ENCODE measurements around the gene PRKCA. TPM values are rescaled to one million over a fixed set of nuclear protein-coding genes. Genes with fewer than 3 reads are reported as not detected.

PRKCA gene
- total RNA-seq, 4 donors from 2014 or later, result 9.0 to 76.1 (median 15.1) TPM

- intact Hi-C loops (cut with DNase I; ENCODE audit: low total_unique reads), result no loop called here
- H3K27ac ChIP-seq, result no peak overlapping the region
- no peak for DNase-seq
These were observed 475.3 kb downstream of the PRKCA start for GRCh38 chr17:66777689-66778225.

DNA sequence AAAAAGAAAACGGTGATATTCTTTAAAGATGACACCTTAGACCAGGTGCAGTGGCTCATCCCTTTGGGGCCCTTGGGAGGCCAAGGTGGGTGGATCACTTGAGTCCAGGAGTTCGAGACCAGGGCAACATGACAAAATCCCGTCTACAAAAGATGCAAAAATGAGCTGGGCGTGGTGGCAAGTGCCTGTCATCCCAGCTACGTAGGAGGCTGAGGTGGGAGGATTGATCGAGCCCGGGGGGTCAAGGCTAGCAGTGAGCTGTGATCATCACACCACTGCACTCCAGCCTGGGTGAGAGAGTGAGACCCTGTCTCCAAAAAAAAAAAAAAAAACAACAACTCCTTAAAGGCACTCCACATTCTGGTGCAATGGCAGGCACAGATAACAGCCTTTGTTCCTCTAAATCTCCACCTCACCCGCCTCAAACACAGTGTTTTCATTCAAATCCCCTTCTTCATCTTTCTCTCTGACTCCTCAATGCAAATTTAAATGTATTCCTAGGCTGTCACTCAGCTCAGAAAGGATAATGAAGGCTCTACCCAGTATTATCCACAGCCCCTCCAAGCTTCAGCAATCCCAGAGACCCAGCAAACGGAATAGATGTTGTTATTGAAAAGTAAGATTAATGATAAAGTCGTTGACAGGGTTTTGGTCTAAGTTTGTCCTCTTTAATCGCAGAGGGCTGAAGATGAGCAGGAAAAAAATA is 476.3 kb downstream of the PRKCA start:
- no peaks in the 10 kb centered on the region for H3K9me3 ChIP-seq
- H3K4me1 ChIP-seq, result no peaks in the 10 kb centered on the region
- H3K27me3 ChIP-seq, result no peaks in the 10 kb centered on the region
- no peak for DNase-seq
- H3K36me3 ChIP-seq, result no peaks in the 10 kb centered on the region
- H3K27ac ChIP-seq, result no peak overlapping the region
- intact Hi-C loops (cut with DNase I; ENCODE audit: low total_unique reads), result no loop called here
- no peak for TF ChIP-seq POLR2A (IDR thresholded peaks at IDR 0.05)
- TF ChIP-seq CTCF (IDR thresholded peaks at IDR 0.05), result no peak
- H3K4me3 ChIP-seq, result no peak overlapping the region

More at GRCh38 chr17:66777689-66778225, 475.3 kb downstream of the PRKCA start:
- Histone ChIP-seq H3K4me1 (no peaks in the 10 kb centered on the region), H3K4me3 (no peak overlapping the region), H3K27me3 (no peaks in the 10 kb centered on the region), H3K36me3 (no peaks in the 10 kb centered on the region), H3K9me3 (no peaks in the 10 kb centered on the region)
- TF ChIP-seq CTCF (IDR thresholded peaks at IDR 0.05) (no peak), POLR2A (IDR thresholded peaks at IDR 0.05) (no peak)

DNA sequence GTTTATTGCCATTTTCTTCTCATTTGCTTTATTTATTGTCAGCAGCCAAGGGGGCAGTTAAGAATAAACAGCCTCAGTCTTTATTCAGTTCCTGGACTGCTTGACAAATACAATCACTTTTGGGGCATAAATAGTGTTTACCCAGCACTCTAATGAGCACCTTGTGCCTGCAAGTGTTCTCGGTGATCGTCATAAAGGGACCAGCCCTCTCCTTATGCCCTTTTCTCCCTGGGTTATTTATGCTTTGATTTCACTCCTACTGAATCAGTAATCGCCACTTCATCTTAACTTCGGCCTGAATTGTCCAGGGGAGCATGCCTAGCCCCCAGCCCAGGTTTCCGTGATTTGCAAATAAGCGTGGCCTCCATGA is 476.8 kb downstream of the PRKCA start:
- Histone ChIP-seq H3K4me3 (no peak overlapping the region), H3K9me3 (no peaks in the 10 kb centered on the region), H3K4me1 (no peaks in the 10 kb centered on the region), H3K27ac (no peak overlapping the region), H3K36me3 (no peaks in the 10 kb centered on the region), H3K27me3 (no peaks in the 10 kb centered on the region)
- intact Hi-C loops (cut with DNase I; ENCODE audit: low total_unique reads), result no loop called here
- no peak for DNase-seq
- TF ChIP-seq CTCF (IDR thresholded peaks at IDR 0.05) (no peak), POLR2A (IDR thresholded peaks at IDR 0.05) (no peak)

- intact Hi-C loops (cut with DNase I; ENCODE audit: low total_unique reads), result no loop called here
- no peak for DNase-seq
These were observed 478.7 kb downstream of the PRKCA start for GRCh38 chr17:66781135-66781534.

More at GRCh38 chr17:66781135-66781534, 478.7 kb downstream of the PRKCA start:
- H3K36me3 ChIP-seq, result no peaks in the 10 kb centered on the region
- no peaks in the 10 kb centered on the region for H3K9me3 ChIP-seq
- H3K4me3 ChIP-seq, result no peak overlapping the region
- TF ChIP-seq POLR2A (IDR thresholded peaks at IDR 0.05), result no peak
- TF ChIP-seq CTCF (IDR thresholded peaks at IDR 0.05), result no peak
- H3K27ac ChIP-seq, result no peak overlapping the region
- H3K27me3 ChIP-seq, result no peaks in the 10 kb centered on the region
- H3K4me1 ChIP-seq, result no peaks in the 10 kb centered on the region

Measured in uterus (tissue), 4 donors.